HL-60 (cell line): Measurements from ENCODE around the gene ATP5F1C.

Experiments used
- DNase-seq, 2 experiments: peaks; one replicate each; pipeline ENCODE4 v3.0.0-alpha.2; 2010 to 2020; ENCODE audit warnings: low read depth in 1 of 2, low spot score in 1 of 2
- H3K27ac ChIP-seq: fragments of 250-450 bp; sonication (Bioruptor Pico); replicated peaks from 2 replicates; pipeline ENCODE4 v1.5.1; 2020; ENCODE audit warnings: mild to moderate bottlenecking, moderate library complexity
- H3K27me3 ChIP-seq: fragments of 250-450 bp; sonication (Bioruptor Pico); 2 replicates; pipeline ENCODE4 v1.5.1; 2021; ENCODE audit warnings: mild to moderate bottlenecking, moderate library complexity; ENCODE audit not compliant: insufficient read depth, poor library complexity, severe bottlenecking
- H3K4me3 ChIP-seq: replicated peaks from 2 replicates; pipeline ENCODE4 v1.5.1; 2011; ENCODE audit warnings: mild to moderate bottlenecking, control low read depth, low read length; ENCODE audit not compliant: insufficient read depth
- GABPA ChIP-seq: IDR thresholded peaks from 2 replicates; pipeline ENCODE4 v1.6.1; 2012; ENCODE audit warnings: low read depth
- POLR2AphosphoS5 ChIP-seq: IDR thresholded peaks from 2 replicates; pipeline ENCODE4 v1.6.1; 2012; ENCODE audit warnings: low read depth
- SPI1 ChIP-seq: IDR thresholded peaks from 2 replicates; pipeline ENCODE4 v1.6.1; 2012; ENCODE audit warnings: low read depth, mild to moderate bottlenecking, borderline replicate concordance
- TF ChIP-seq, protein P1 (sequence below): IDR thresholded peaks from 2 replicates; pipeline ENCODE4 v1.6.1; 2012; ENCODE audit warnings: low read depth; ENCODE audit not compliant: insufficient replicate concordance
- TF ChIP-seq, protein P2 (sequence below): IDR thresholded peaks from one replicate; pipeline ENCODE4 v1.5.1; 2011; ENCODE audit warnings: low read length, control low read depth, inconsistent platforms; ENCODE audit not compliant: insufficient read depth

The ATP5F1C gene

DNA sequence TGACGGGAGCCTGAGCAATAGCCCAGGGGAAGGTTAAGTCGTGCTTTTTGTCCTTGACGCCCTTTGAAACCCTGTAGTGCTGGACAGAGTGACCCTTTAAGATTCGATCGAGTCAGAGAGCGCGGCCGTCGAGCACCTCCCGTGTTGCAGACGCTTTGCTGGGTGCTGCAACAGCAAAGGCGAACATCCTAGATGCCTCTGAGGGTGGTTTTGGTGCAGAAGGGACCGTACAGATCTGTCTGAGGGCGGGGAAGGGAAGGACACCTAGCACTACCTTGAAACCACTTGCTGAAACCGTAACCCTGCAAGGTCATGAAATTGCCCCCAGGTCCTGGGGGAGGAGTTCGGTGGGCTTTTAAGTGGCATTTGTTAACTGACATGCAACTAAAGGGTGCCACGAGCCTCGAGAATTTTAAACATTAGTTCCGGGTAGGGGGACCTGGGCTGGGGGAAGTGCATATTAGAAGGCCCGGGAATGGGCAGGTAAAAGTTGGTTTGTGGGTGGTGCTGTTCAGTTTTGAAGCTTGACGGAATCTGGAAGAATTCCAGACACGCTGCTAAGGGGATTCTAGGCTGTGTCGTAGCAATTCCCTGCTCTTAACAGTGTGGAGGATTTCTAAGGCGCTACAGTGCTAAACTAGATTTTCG, 786 bp downstream of the ATP5F1C start:
- Histone ChIP-seq H3K27ac (peak overlapping the region; percentile 92), H3K4me3 (peak overlapping the region; percentile 91), H3K27me3 (no peaks in the 10 kb centered on the region)
- no peak for DNase-seq
- TF ChIP-seq, protein P1, sequence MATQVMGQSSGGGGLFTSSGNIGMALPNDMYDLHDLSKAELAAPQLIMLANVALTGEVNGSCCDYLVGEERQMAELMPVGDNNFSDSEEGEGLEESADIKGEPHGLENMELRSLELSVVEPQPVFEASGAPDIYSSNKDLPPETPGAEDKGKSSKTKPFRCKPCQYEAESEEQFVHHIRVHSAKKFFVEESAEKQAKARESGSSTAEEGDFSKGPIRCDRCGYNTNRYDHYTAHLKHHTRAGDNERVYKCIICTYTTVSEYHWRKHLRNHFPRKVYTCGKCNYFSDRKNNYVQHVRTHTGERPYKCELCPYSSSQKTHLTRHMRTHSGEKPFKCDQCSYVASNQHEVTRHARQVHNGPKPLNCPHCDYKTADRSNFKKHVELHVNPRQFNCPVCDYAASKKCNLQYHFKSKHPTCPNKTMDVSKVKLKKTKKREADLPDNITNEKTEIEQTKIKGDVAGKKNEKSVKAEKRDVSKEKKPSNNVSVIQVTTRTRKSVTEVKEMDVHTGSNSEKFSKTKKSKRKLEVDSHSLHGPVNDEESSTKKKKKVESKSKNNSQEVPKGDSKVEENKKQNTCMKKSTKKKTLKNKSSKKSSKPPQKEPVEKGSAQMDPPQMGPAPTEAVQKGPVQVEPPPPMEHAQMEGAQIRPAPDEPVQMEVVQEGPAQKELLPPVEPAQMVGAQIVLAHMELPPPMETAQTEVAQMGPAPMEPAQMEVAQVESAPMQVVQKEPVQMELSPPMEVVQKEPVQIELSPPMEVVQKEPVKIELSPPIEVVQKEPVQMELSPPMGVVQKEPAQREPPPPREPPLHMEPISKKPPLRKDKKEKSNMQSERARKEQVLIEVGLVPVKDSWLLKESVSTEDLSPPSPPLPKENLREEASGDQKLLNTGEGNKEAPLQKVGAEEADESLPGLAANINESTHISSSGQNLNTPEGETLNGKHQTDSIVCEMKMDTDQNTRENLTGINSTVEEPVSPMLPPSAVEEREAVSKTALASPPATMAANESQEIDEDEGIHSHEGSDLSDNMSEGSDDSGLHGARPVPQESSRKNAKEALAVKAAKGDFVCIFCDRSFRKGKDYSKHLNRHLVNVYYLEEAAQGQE = no peak
- TF ChIP-seq, protein P2, sequence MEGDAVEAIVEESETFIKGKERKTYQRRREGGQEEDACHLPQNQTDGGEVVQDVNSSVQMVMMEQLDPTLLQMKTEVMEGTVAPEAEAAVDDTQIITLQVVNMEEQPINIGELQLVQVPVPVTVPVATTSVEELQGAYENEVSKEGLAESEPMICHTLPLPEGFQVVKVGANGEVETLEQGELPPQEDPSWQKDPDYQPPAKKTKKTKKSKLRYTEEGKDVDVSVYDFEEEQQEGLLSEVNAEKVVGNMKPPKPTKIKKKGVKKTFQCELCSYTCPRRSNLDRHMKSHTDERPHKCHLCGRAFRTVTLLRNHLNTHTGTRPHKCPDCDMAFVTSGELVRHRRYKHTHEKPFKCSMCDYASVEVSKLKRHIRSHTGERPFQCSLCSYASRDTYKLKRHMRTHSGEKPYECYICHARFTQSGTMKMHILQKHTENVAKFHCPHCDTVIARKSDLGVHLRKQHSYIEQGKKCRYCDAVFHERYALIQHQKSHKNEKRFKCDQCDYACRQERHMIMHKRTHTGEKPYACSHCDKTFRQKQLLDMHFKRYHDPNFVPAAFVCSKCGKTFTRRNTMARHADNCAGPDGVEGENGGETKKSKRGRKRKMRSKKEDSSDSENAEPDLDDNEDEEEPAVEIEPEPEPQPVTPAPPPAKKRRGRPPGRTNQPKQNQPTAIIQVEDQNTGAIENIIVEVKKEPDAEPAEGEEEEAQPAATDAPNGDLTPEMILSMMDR = no peak
- TF ChIP-seq SPI1 (no peak), POLR2AphosphoS5 (no peak), GABPA (no peak)

DNA sequence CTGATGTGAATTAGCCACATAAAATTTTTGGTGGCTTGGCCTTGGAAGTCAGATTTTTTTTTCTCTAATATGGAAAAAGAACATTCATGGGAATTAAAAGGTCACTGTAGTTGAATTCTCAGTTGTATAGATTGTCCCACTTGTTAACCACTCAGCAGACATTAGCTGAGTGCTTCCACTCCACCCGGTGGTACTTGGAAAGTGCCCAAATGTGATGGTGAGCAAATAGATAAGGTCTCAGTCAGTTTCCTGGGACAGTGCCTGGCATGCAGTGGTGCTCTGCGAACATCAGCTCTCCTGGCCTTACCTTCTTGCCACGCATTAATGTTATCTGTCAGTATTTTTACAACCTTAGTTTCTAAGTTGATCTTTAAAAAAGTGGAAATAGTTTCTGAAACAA, 1.4 kb downstream of the ATP5F1C start:
- Histone ChIP-seq H3K27ac (no peak overlapping the region; the same call in 1 of the 2 replicates), H3K27me3 (no peaks in the 10 kb centered on the region), H3K4me3 (peak overlapping the region; percentile 91)
- no peak for TF ChIP-seq SPI1
- TF ChIP-seq GABPA = no peak
- TF ChIP-seq, protein P2 = no peak
- TF ChIP-seq POLR2AphosphoS5 = no peak
- TF ChIP-seq, protein P1 = no peak
- DNase-seq = no peak

DNA sequence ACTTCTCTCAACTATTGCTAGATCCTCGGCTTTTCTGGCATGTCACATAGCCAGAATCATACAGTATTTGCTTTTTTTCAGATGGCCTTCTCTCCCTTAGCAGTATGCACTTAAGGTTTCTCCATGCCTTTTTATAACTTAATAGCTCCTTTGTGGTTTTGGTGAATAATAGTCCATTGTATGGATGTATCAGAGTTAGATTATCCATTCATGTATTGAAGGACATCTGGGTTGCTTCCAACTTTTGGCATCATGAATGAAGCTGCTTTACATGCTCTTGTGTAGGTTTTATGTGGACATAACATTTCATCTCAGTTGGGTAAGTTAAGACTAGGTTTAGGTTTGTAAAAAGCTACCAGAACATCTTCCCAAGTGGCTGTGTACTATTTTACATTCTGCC, 4.6 kb downstream of the ATP5F1C start:
- TF ChIP-seq SPI1 = no peak
- TF ChIP-seq GABPA = no peak
- no peak for TF ChIP-seq POLR2AphosphoS5
- TF ChIP-seq, protein P2 = no peak
- TF ChIP-seq, protein P1 = no peak
- H3K27ac ChIP-seq = no peak overlapping the region
- H3K27me3 ChIP-seq = no peaks in the 10 kb centered on the region
- DNase-seq = no peak
- H3K4me3 ChIP-seq = no peak overlapping the region
